ENCODE results near the gene FOXC2. TPM values are rescaled to one million over a fixed set of nuclear protein-coding genes. Genes with fewer than 3 reads are reported as not detected.
"Not testable (repeated sequence)": the region's sequence is repeated elsewhere in the genome, so short reads cannot be mapped to it uniquely, and the experiment has no call there.

Gene FOXC2
- total RNA-seq, 1 donor from 2014 or later = 1.4 TPM

- DNase-seq (ENCODE audit: missing footprints) (no peak), ATAC-seq (no peak)
- intact Hi-C loops (cut with DNase I) = loop anchor here (5.0 kb wide), 1 partner anchor 89 kb away; no protein-coding TSS in a partner anchor
These were observed 12.1 kb downstream of the FOXC2 start for GRCh38 chr16:86578611-86579267.

GRCh38 chr16:86579268-86580062 lies 12.8 kb downstream of the FOXC2 start:
- no peak for ATAC-seq

GRCh38 chr16:86580063-86580790 lies 13.6 kb downstream of the FOXC2 start:
- no peak for DNase-seq (ENCODE audit: missing footprints)
- intact Hi-C loops (cut with DNase I) = no loop called here
- ATAC-seq = no peak

More at GRCh38 chr16:86579268-86580062, 12.8 kb downstream of the FOXC2 start:
- intact Hi-C loops (cut with DNase I) = loop anchor here (5.0 kb wide), 1 partner anchor 88 kb away; no protein-coding TSS in a partner anchor
- DNase-seq (ENCODE audit: missing footprints) = no peak

- ATAC-seq (no peak), DNase-seq (ENCODE audit: missing footprints) (no peak)
- intact Hi-C loops (cut with DNase I) = no loop called here
These were observed 14.2 kb downstream of the FOXC2 start for GRCh38 chr16:86580791-86581170.

- DNase-seq (ENCODE audit: missing footprints) = no peak
- intact Hi-C loops (cut with DNase I) = no loop called here
- no peak for ATAC-seq
These were observed 14.8 kb downstream of the FOXC2 start for GRCh38 chr16:86581458-86581857.

- intact Hi-C loops (cut with DNase I) = no loop called here
- ATAC-seq (no peak), DNase-seq (ENCODE audit: missing footprints) (no peak)
These were observed 17.5 kb downstream of the FOXC2 start for GRCh38 chr16:86584071-86584685.

- no peak for DNase-seq (ENCODE audit: missing footprints)
- no peak for ATAC-seq
- intact Hi-C loops (cut with DNase I) = no loop called here
These were observed 18.4 kb downstream of the FOXC2 start for GRCh38 chr16:86584726-86585721.

GRCh38 chr16:86585821-86586611 lies 19.4 kb downstream of the FOXC2 start:
- intact Hi-C loops (cut with DNase I) = loop anchor here (2.0 kb wide), 1 partner anchor 55 kb away; no protein-coding TSS in a partner anchor
- ATAC-seq (peak; percentile 28), DNase-seq (ENCODE audit: missing footprints) (no peak)

- ATAC-seq (no peak), DNase-seq (ENCODE audit: missing footprints) (no peak)
- intact Hi-C loops (cut with DNase I) = loop anchor here (2.0 kb wide), 1 partner anchor 57 kb away; no protein-coding TSS in a partner anchor
These were observed 20.9 kb downstream of the FOXC2 start for GRCh38 chr16:86587487-86587886.

GRCh38 chr16:86587955-86588354 lies 21.3 kb downstream of the FOXC2 start:
- intact Hi-C loops (cut with DNase I) = loop anchor here (2.0 kb wide), 1 partner anchor 57 kb away; no protein-coding TSS in a partner anchor
- ATAC-seq; DNase-seq (ENCODE audit: missing footprints): not testable (repeated sequence)

GRCh38 chr16:86590501-86591144 lies 24.0 kb downstream of the FOXC2 start:
- no peak for ATAC-seq
- intact Hi-C loops (cut with DNase I) = no loop called here
- no peak for DNase-seq (ENCODE audit: missing footprints)

GRCh38 chr16:86591270-86591669 lies 24.6 kb downstream of the FOXC2 start:
- no peak for DNase-seq (ENCODE audit: missing footprints)
- intact Hi-C loops (cut with DNase I) = no loop called here
- ATAC-seq = no peak

GRCh38 chr16:86593913-86594620 lies 27.4 kb downstream of the FOXC2 start:
- intact Hi-C loops (cut with DNase I) = no loop called here
- no peak for ATAC-seq

GRCh38 chr16:86594721-86595120 lies 28.1 kb downstream of the FOXC2 start:
- DNase-seq (ENCODE audit: missing footprints) = no peak
- no peak for ATAC-seq
- intact Hi-C loops (cut with DNase I) = no loop called here

More at GRCh38 chr16:86593913-86594620, 27.4 kb downstream of the FOXC2 start:
- DNase-seq (ENCODE audit: missing footprints) = no peak

GRCh38 chr16:86595983-86596605 lies 29.5 kb downstream of the FOXC2 start:
- intact Hi-C loops (cut with DNase I) = no loop called here
- ATAC-seq (no peak), DNase-seq (ENCODE audit: missing footprints) (no peak)
